Esophagus squamous epithelium (tissue), 5 donors: Measurements from ENCODE around the gene MDFI. TPM values are rescaled to one million over a fixed set of nuclear protein-coding genes. Genes with fewer than 3 reads are reported as not detected.

Experiments used
- DNase-seq: peaks from one replicate; lab custom pipeline; 2025; lab: John Stamatoyannopoulos, UW
- H3K27ac ChIP-seq, 4 donors: fragments of 200-600 bp; sonication (generic); one replicate each; pipeline ENCODE4 v1.5.1; 2016 to 2019; ENCODE audit warnings: mild to moderate bottlenecking in 1 of 4
- H3K27me3 ChIP-seq, 4 donors: fragments of 200-600 bp; sonication (generic); 1 replicate in 3 of 4; 2 replicates in 1 of 4; pipeline versions ENCODE4 v1.5.1 to v1.6.0; 2017 to 2021; ENCODE audit warnings: antibody characterized with exemption in 1 of 4
- H3K36me3 ChIP-seq, 3 donors: fragments of 200-600 bp; sonication (generic); one replicate each; pipeline ENCODE4 v1.5.1; 2016 to 2019
- H3K4me1 ChIP-seq, 3 donors: fragments of 200-600 bp; sonication (generic); one replicate each; pipeline ENCODE4 v1.5.1; 2017 to 2019
- H3K4me3 ChIP-seq, 4 donors: fragments of 200-600 bp; sonication (generic); 1 replicate in 3 of 4; 2 replicates in 1 of 4; pipeline ENCODE4 v1.5.1; 2016 to 2019; ENCODE audit warnings: mild to moderate bottlenecking in 2 of 4, moderate library complexity in 1 of 4
- H3K9me3 ChIP-seq, 3 donors: fragments of 200-600 bp; sonication (generic); one replicate each; pipeline ENCODE4 v1.5.1; 2016 to 2019
- CTCF ChIP-seq, 6 experiments: fragments of 450-650 bp in 4 of 6; fragments of 200-600 bp in 2 of 6; sonication (generic) in 2 of 6; IDR thresholded peaks; one replicate each; pipeline ENCODE4 v1.5.1; 2016 to 2019; ENCODE audit warnings: antibody characterized with exemption in 6 of 6, mild to moderate bottlenecking in 4 of 6, moderate library complexity in 4 of 6
- POLR2A ChIP-seq, 4 donors: fragments of 450-650 bp; IDR thresholded peaks; one replicate each; pipeline ENCODE4 v1.6.1; 2017; ENCODE audit warnings: antibody characterized with exemption in 4 of 4, mild to moderate bottlenecking in 4 of 4, moderate library complexity in 3 of 4
- WGBS, 2 donors: methylation state at CpG; one replicate each; pipeline ENCODE4 v1.1.5; 2018; 5-methylcytosine and 5-hydroxymethylcytosine counted together
- intact Hi-C: fragments of 100-400 bp; cut with DNase I; formaldehyde crosslinking; loops from one replicate; pipeline ENCODE4 v1.15.0; 2022
- total RNA-seq, 4 donors: library from RNA; depleted of rRNA; stranded (reverse); fragments of >200 nt; gene quantifications; one replicate each; pipeline ENCODE4 v1.1.0, GENCODE V29; 2016
- donor health status: DM: yes; HTN: yes; CAD: no.

Gene MDFI
- total RNA-seq, 4 donors from 2014 or later = 50.5 to 105 (median 81.8) TPM

GRCh38 chr6:41621367-41621766 lies 16.9 kb upstream of the MDFI start:
- H3K9me3 ChIP-seq = no peaks in the 10 kb centered on the region
- no peak for TF ChIP-seq CTCF (IDR thresholded peaks at IDR 0.05)
- TF ChIP-seq POLR2A (IDR thresholded peaks at IDR 0.05) = no peak
- no peak for DNase-seq
- H3K27me3 ChIP-seq = no peaks in the 10 kb centered on the region
- peaks cover 11 to 39% (median 30%) of the 10 kb centered on the region in 3 donors for H3K4me1 ChIP-seq
- H3K36me3 ChIP-seq = no peaks in the 10 kb centered on the region
- intact Hi-C loops = no loop called here
- no peak overlapping the region for H3K4me3 ChIP-seq
- no peak overlapping the region for H3K27ac ChIP-seq

- intact Hi-C loops = no loop called here
- Histone ChIP-seq H3K4me1 (peaks cover 14 to 43% (median 34%) of the 10 kb centered on the region in 3 donors), H3K27ac (peak overlapping the region in 1 of 4 donors; percentile 9), H3K36me3 (no peaks in the 10 kb centered on the region), H3K4me3 (no peak overlapping the region), H3K27me3 (no peaks in the 10 kb centered on the region), H3K9me3 (no peaks in the 10 kb centered on the region)
- whole genome bisulfite sequencing, 2 donors = 23 to 31% methylated on average over 2 of the region's 2 CpGs
- no peak for DNase-seq
- no peak for TF ChIP-seq POLR2A (IDR thresholded peaks at IDR 0.05)
- no peak for TF ChIP-seq CTCF (IDR thresholded peaks at IDR 0.05)
Measured at GRCh38 chr6:41621802-41622201, 16.5 kb upstream of the MDFI start.

- 32 to 47% methylated on average over 3 of the region's 3 CpGs for WGBS, 2 donors
- H3K9me3 ChIP-seq = no peaks in the 10 kb centered on the region
- H3K4me3 ChIP-seq = no peak overlapping the region
- H3K36me3 ChIP-seq = no peaks in the 10 kb centered on the region
- intact Hi-C loops = no loop called here
- no peaks in the 10 kb centered on the region for H3K27me3 ChIP-seq
- H3K27ac ChIP-seq = peak overlapping the region in 2 of 4 donors; percentile 9 to 10
- DNase-seq = no peak
- no peak for TF ChIP-seq CTCF (IDR thresholded peaks at IDR 0.05)
- TF ChIP-seq POLR2A (IDR thresholded peaks at IDR 0.05) = no peak
- peaks cover 14 to 49% (median 38%) of the 10 kb centered on the region in 3 donors for H3K4me1 ChIP-seq
Measured at GRCh38 chr6:41622206-41622988, 15.9 kb upstream of the MDFI start.

DNA sequence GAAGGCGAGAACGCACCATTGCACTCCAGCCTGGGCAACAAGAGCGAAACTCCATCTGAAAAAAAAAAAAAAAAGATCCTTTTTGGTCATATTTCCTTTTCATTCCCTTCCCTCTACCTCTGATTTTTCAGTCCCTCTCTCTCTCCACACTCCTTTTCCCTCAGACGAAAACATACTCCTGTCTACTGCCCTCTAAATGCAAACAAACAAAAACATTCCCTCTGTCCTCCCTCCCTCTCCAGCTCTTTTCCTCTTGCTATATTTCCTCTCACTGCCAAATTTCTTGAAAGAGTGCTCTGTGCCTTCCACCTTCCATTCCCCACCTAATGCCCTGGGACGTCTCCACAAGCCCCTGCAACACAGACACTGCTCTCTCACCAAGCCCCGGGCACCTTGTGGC lies 14.9 kb upstream of the MDFI start:
- WGBS, 2 donors = 78 to 80% methylated on average over 6 of the region's 6 CpGs
- intact Hi-C loops = no loop called here
- Histone ChIP-seq H3K27ac (no peak overlapping the region), H3K27me3 (no peaks in the 10 kb centered on the region), H3K9me3 (no peaks in the 10 kb centered on the region), H3K4me1 (peaks cover 14 to 57% (median 38%) of the 10 kb centered on the region in 3 donors), H3K4me3 (no peak overlapping the region), H3K36me3 (no peaks in the 10 kb centered on the region)
- no peak for TF ChIP-seq POLR2A (IDR thresholded peaks at IDR 0.05)
- TF ChIP-seq CTCF (IDR thresholded peaks at IDR 0.05) = no peak
- no peak for DNase-seq

DNA sequence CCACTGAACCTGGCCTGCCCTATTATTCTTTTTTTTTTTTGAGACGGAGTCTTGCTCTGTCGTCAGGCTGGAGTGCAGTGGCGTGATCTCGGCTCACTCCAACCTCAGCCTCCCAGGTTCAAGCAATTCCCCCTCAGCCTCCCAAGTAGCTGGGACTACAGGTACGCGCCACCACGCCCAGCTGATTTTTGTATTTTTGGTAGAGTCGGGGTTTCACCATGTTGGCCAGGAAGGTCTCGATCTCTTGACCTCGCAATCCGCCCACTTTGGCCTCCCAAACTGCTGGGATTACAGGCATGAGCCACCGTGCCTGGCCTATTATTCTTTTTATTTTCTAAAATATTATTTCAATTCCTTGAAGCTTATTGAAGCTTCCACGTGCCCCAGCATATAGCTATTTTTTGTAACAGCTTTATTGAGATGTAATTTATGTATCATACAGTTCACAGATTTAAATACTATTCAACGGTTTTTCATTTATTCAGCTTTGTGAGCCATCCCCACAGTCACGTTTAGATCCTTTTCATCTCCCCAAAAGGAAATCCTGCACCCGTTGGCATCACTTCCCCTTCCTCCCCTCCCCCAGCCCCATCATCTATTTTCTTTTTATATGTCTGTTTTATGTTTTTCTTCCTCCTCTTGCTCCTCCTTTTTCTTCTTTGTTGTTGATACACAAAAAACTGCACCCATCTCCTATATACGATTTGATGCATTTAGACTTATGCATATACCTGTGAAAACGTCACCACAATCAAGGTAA lies 13.5 kb upstream of the MDFI start:
- no peak for DNase-seq
- TF ChIP-seq CTCF (IDR thresholded peaks at IDR 0.05) = no peak
- TF ChIP-seq POLR2A (IDR thresholded peaks at IDR 0.05) = no peak
- H3K4me3 ChIP-seq = no peak overlapping the region

More for the DNA sequence above, 13.5 kb upstream of the MDFI start:
- Histone ChIP-seq H3K27me3 (no peaks in the 10 kb centered on the region), H3K4me1 (peaks cover 14 to 59% (median 38%) of the 10 kb centered on the region in 3 donors), H3K9me3 (no peaks in the 10 kb centered on the region), H3K27ac (peak overlapping the region in 1 of 4 donors; percentile 61), H3K36me3 (no peaks in the 10 kb centered on the region)
- 71 to 72% methylated on average over 18 of the region's 18 CpGs for WGBS, 2 donors
- intact Hi-C loops = no loop called here
